SK-N-SH (cell line): ENCODE results near the gene PHPT1. TPM values are rescaled to one million over a fixed set of nuclear protein-coding genes. Genes with fewer than 3 reads are reported as not detected.

Experiments
- CTCF ChIA-PET: fragments of 300-600, 350-600 bp; formaldehyde crosslinking; extraction: SDS; loops from one replicate; lab custom pipeline; 2021; lab: Yijun Ruan, JAX
- POLR2A ChIA-PET: fragments of 350-600 bp; sonication (Branson Sonifier 250); formaldehyde crosslinking; extraction: SDS; loops from one replicate; lab custom pipeline; 2020; ENCODE audit warnings: antibody characterized with exemption, inconsistent platforms; lab: Yijun Ruan, JAX
- DNase-seq: peaks from one replicate; pipeline ENCODE4 v3.0.0; 2012
- H2AFZ ChIP-seq: fragments of 200-600 bp; sonication (generic); 2 replicates; pipeline ENCODE4 v1.8.1; 2016; ENCODE audit warnings: antibody characterized with exemption, mild to moderate bottlenecking, low read depth
- H3F3A ChIP-seq: fragments of 200-600 bp; sonication (generic); replicated peaks from 2 replicates; pipeline ENCODE3; 2016; ENCODE audit warnings: antibody characterized with exemption, mild to moderate bottlenecking; ENCODE audit not compliant: insufficient read depth
- H3K27ac ChIP-seq, 2 experiments: fragments of 200-500 bp in 1 of 2; fragments of 200-600 bp in 1 of 2; sonication (Bioruptor generic) in 1 of 2; sonication (generic), shearing (Covaris generic) in 1 of 2; 2 replicates each; pipeline versions ENCODE4 v1.5.1 to v1.6.1; 2014 to 2016; ENCODE audit warnings: low read depth in 2 of 2, inconsistent platforms in 1 of 2, low read length in 1 of 2, mild to moderate bottlenecking in 1 of 2, mixed read lengths in 1 of 2
- H3K27me3 ChIP-seq: fragments of 200-600 bp; sonication (generic), shearing (Covaris generic); 2 replicates; pipeline ENCODE4 v1.6.1; 2016; ENCODE audit warnings: mixed run types; ENCODE audit not compliant: insufficient read depth
- H3K36me3 ChIP-seq, 2 experiments: fragments of 200-500 bp in 1 of 2; fragments of 200-600 bp in 1 of 2; sonication (Bioruptor generic) in 1 of 2; sonication (generic) in 1 of 2; replicated peaks in 1 of 2; 2 replicates each; pipeline versions ENCODE3 to v1.5.1; 2014 to 2016; ENCODE audit warnings: low read length in 1 of 2, mild to moderate bottlenecking in 1 of 2; ENCODE audit not compliant: insufficient read depth in 2 of 2, control insufficient read depth in 1 of 2
- H3K4me1 ChIP-seq, 2 experiments: fragments of 200-500 bp in 1 of 2; fragments of 200-600 bp in 1 of 2; sonication (Bioruptor generic) in 1 of 2; sonication (generic), shearing (Covaris generic) in 1 of 2; 2 replicates each; pipeline versions ENCODE4 v1.5.1 to v1.6.1; 2014 to 2016; ENCODE audit warnings: low read depth in 1 of 2, low read length in 1 of 2, mixed run types in 1 of 2; ENCODE audit not compliant: insufficient read depth in 2 of 2, control insufficient read depth in 1 of 2
- H3K4me2 ChIP-seq: fragments of 200-600 bp; sonication (generic), shearing (Covaris generic); 2 replicates; pipeline ENCODE4 v1.6.1; 2017; ENCODE audit warnings: mixed run types
- H3K4me3 ChIP-seq, 2 experiments: fragments of 200-500 bp in 1 of 2; fragments of 200-600 bp in 1 of 2; sonication (Bioruptor generic) in 1 of 2; sonication (generic), shearing (Covaris generic) in 1 of 2; 2 replicates each; pipeline versions ENCODE4 v1.5.1 to v1.8.1; 2014 to 2016; ENCODE audit warnings: low read depth in 2 of 2, inconsistent platforms in 1 of 2, low read length in 1 of 2, mild to moderate bottlenecking in 1 of 2, mixed read lengths in 1 of 2, moderate library complexity in 1 of 2
- H3K79me2 ChIP-seq: fragments of 200-600 bp; sonication (generic); 2 replicates; pipeline ENCODE4 v1.8.1; 2017; ENCODE audit warnings: mild to moderate bottlenecking; ENCODE audit not compliant: insufficient read depth
- H3K9ac ChIP-seq: fragments of 200-600 bp; sonication (generic); 2 replicates; pipeline ENCODE4 v1.6.1; 2017; ENCODE audit warnings: mixed run types
- H3K9me2 ChIP-seq: fragments of 200-600 bp; sonication (generic); 2 replicates; pipeline ENCODE4 v1.6.1; 2017; ENCODE audit warnings: mixed run types
- H3K9me3 ChIP-seq: fragments of 200-600 bp; sonication (generic); 2 replicates; pipeline ENCODE4 v1.6.1; 2017; ENCODE audit warnings: mixed run types, mild to moderate bottlenecking, moderate library complexity
- H4K20me1 ChIP-seq: fragments of 200-600 bp; sonication (generic); 2 replicates; pipeline ENCODE4 v1.6.1; 2017; ENCODE audit warnings: mild to moderate bottlenecking, mixed run types; ENCODE audit not compliant: insufficient read depth
- CHD2 ChIP-seq: fragments of 150-350 bp; IDR thresholded peaks from 2 replicates; pipeline ENCODE4 v1.6.1; 2018; ENCODE audit warnings: low read length; ENCODE audit not compliant: partially characterized antibody
- EZH2phosphoT487 ChIP-seq: fragments of 200-600 bp; sonication (generic); IDR thresholded peaks from 2 replicates; pipeline ENCODE4 v1.6.1; 2017; ENCODE audit warnings: low read depth, mixed run types, mild to moderate bottlenecking, antibody characterized with exemption, moderate library complexity, borderline replicate concordance
- FOXJ3 ChIP-seq: sonication (generic); formaldehyde crosslinking; IDR thresholded peaks from 2 replicates; pipeline ENCODE4 v1.5.1; 2020; ENCODE audit warnings: mild to moderate bottlenecking, missing genetic modification reagents
- FOXM1 ChIP-seq: IDR thresholded peaks from 2 replicates; pipeline ENCODE4 v1.4.0; 2012; ENCODE audit warnings: low read depth, mild to moderate bottlenecking
- GABPA ChIP-seq: IDR thresholded peaks from 2 replicates; pipeline ENCODE4 v1.4.0; 2012; ENCODE audit warnings: low read depth, mild to moderate bottlenecking
- GATA2 ChIP-seq: sonication (generic); formaldehyde crosslinking; IDR thresholded peaks from 2 replicates; pipeline ENCODE4 v1.5.0; 2020; ENCODE audit warnings: mild to moderate bottlenecking, missing genetic modification reagents
- MAX ChIP-seq: IDR thresholded peaks from 2 replicates; pipeline ENCODE4 v1.4.0; 2012; ENCODE audit warnings: low read depth
- MXI1 ChIP-seq: IDR thresholded peaks from 2 replicates; pipeline ENCODE4 v1.6.1; 2012; ENCODE audit warnings: mild to moderate bottlenecking, low read depth, low read length, improper control_type of control experiment
- NFIC ChIP-seq: IDR thresholded peaks from 2 replicates; pipeline ENCODE4 v1.4.0; 2012; ENCODE audit warnings: borderline replicate concordance
- NRF1 ChIP-seq: IDR thresholded peaks from 2 replicates; pipeline ENCODE4 v1.6.1; 2012; ENCODE audit warnings: low read depth, mild to moderate bottlenecking, low read length
- RAD21 ChIP-seq: IDR thresholded peaks from 2 replicates; pipeline ENCODE4 v1.6.1; 2012; ENCODE audit warnings: mild to moderate bottlenecking, low read length
- RCOR1 ChIP-seq: fragments of 150-350 bp; IDR thresholded peaks from 2 replicates; pipeline ENCODE4 v1.6.1; 2017; ENCODE audit warnings: antibody characterized with exemption, low read length
- SMC3 ChIP-seq: IDR thresholded peaks from 2 replicates; pipeline ENCODE4 v1.6.1; 2012; ENCODE audit warnings: low read depth, low read length, improper control_type of control experiment
- TAF1 ChIP-seq: IDR thresholded peaks from 2 replicates; pipeline ENCODE4 v1.6.1; 2012; ENCODE audit warnings: low read depth, mild to moderate bottlenecking, low read length, moderate library complexity, borderline replicate concordance
- TCF12 ChIP-seq: IDR thresholded peaks from 2 replicates; pipeline ENCODE4 v1.4.0; 2012
- USF1 ChIP-seq: IDR thresholded peaks from 2 replicates; pipeline ENCODE4 v1.4.0; 2012; ENCODE audit warnings: low read depth, borderline replicate concordance
- YY1 ChIP-seq: IDR thresholded peaks from 2 replicates; pipeline ENCODE4 v1.4.0; 2012; ENCODE audit warnings: low read depth, mild to moderate bottlenecking
- WGBS: methylation state at CpG from one replicate; pipeline ENCODE4 v1.1.6; 2017; ENCODE audit warnings: low lambda C conversion rate; 5-methylcytosine and 5-hydroxymethylcytosine counted together
- polyA plus RNA-seq, 3 experiments: library from polyadenylated mRNA; depleted of rRNA; stranded (reverse); fragments of >200 nt; gene quantifications; 2 replicates each; pipeline ENCODE4 v1.2.3, GENCODE V29; 2012
- TF ChIP-seq, protein P1 (sequence below): fragments of 200-600 bp; sonication (generic); IDR thresholded peaks from 2 replicates; pipeline ENCODE4 v1.6.1; 2017; ENCODE audit warnings: antibody characterized with exemption, mild to moderate bottlenecking, moderate library complexity
- TF ChIP-seq, protein P2 (sequence below): fragments of 150-350 bp; IDR thresholded peaks from 2 replicates; pipeline ENCODE4 v1.6.1; 2017; ENCODE audit warnings: antibody characterized with exemption, low read length, low read depth, borderline replicate concordance
- TF ChIP-seq, protein P3 (sequence below): fragments of 150-350 bp; IDR thresholded peaks from 2 replicates; pipeline ENCODE4 v1.6.1; 2016; ENCODE audit warnings: mild to moderate bottlenecking, low read depth, low read length
- TF ChIP-seq, protein P4 (sequence below): IDR thresholded peaks from 2 replicates; pipeline ENCODE4 v1.4.0; 2012; ENCODE audit warnings: low read depth, borderline replicate concordance

PHPT1 gene
- polyA plus RNA-seq, 1 of the 3 experiments (the other 2 are of a cell fraction) = 517 TPM

DNA sequence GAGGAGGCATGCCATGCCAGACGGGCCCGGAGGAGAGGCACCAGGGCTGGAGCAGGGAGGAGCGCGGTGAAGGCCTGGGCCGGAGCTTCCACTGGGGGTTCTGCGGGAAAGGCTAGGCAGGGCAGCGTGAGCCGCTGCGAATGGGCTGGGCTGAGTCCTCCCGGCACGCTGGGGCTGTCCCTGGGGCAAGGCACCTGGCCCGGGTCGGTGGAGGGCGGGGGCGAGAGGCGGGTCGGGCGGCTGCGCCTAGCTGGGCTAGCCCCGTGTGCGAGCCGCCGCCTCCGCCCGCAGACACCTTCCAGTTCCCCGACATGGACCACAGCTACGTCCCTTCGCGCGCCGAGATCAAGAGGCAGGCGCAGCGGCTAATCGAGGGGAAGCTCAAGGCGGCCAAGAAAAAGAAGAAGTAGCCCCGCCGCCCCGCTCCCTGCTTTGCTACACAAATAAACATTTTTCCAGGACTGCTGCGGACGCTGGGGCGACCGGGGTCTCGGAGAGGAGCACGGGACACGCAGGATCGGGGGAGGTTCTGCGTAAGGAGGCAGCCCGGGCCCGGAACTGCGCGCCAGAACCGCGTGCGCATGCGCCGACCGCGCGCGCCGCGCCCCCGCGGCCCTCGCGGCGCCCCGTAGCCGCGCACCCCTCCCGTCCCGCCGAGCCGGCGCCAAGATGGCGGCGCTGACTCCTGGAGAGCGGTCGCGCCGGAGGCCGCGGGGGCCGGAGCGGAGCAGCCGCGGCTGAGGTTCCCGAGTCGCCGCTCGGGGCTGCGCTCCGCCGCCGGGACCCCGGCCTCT is 41.7 kb upstream of the PHPT1 start, which contains the start of gene RABL6:
TSS of gene RABL6 (plus strand) at position 668 of the 794 bp plus-strand sequence. CDS start 249 bp downstream, outside the sequence.
- H3K4me1 ChIP-seq = peaks cover 20 to 22% of the 10 kb centered on the region in 2 experiments; a peak in 3 of 4 replicates
- H3K36me3 ChIP-seq = peaks cover 9 to 20% of the 10 kb centered on the region in 2 experiments
- DNase-seq = peak; percentile 99
- no peaks in the 10 kb centered on the region for H3F3A ChIP-seq
- POLR2A ChIA-PET = interaction anchor here (0.7 to 3.2 kb wide), 4 partner anchors 9 to 41 kb away, joined by 3 to 10 read pairs (median 4); partner anchors contain the start of gene AJM1
- H3K9me3 ChIP-seq = no peaks in the 10 kb centered on the region
- peak within 1 kb of the TSS; percentile 79; the same call in 1 of the 2 replicates for H2AFZ ChIP-seq
- CTCF ChIA-PET = interaction anchor here (0.9 to 6.5 kb wide), 8 partner anchors 9 to 222 kb away, joined by 3 to 30 read pairs (median 5); partner anchors contain the start of gene AJM1
- H3K79me2 ChIP-seq = peaks cover 46% of the 10 kb centered on the region
- H3K4me3 ChIP-seq = peak within 1 kb of the TSS; percentile 79 to 96
- 5% methylated on average over 23 of the region's 96 CpGs for WGBS
- peaks cover 24% of the 10 kb centered on the region for H4K20me1 ChIP-seq
- peak within 1 kb of the TSS; percentile 96 for H3K4me2 ChIP-seq
- no peaks in the 10 kb centered on the region for H3K27me3 ChIP-seq
- H3K9me2 ChIP-seq = no peaks in the 10 kb centered on the region
- peak within 1 kb of the TSS; percentile 55 to 86; a peak in 3 of 4 replicates for H3K27ac ChIP-seq
- H3K9ac ChIP-seq = peak within 1 kb of the TSS; percentile 89
- TF ChIP-seq, protein P1, sequence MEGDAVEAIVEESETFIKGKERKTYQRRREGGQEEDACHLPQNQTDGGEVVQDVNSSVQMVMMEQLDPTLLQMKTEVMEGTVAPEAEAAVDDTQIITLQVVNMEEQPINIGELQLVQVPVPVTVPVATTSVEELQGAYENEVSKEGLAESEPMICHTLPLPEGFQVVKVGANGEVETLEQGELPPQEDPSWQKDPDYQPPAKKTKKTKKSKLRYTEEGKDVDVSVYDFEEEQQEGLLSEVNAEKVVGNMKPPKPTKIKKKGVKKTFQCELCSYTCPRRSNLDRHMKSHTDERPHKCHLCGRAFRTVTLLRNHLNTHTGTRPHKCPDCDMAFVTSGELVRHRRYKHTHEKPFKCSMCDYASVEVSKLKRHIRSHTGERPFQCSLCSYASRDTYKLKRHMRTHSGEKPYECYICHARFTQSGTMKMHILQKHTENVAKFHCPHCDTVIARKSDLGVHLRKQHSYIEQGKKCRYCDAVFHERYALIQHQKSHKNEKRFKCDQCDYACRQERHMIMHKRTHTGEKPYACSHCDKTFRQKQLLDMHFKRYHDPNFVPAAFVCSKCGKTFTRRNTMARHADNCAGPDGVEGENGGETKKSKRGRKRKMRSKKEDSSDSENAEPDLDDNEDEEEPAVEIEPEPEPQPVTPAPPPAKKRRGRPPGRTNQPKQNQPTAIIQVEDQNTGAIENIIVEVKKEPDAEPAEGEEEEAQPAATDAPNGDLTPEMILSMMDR = no peak
- TF ChIP-seq CHD2 (no peak), EZH2phosphoT487 (no peak), SMC3 (no peak), RCOR1 (no peak), MXI1 (no peak), TAF1 (peak; percentile 91), TCF12 (no peak), RAD21 (no peak), MAX (peak; percentile 65; the same call in 1 of the 2 replicates), GABPA (no peak), USF1 (no peak), FOXM1 (no peak), NRF1 (peak; percentile 82), FOXJ3 (CRISPR knock-in tag) (no peak), GATA2 (CRISPR knock-in tag) (no peak), YY1 (peak; percentile 87), NFIC (no peak)
- TF ChIP-seq, protein P2, sequence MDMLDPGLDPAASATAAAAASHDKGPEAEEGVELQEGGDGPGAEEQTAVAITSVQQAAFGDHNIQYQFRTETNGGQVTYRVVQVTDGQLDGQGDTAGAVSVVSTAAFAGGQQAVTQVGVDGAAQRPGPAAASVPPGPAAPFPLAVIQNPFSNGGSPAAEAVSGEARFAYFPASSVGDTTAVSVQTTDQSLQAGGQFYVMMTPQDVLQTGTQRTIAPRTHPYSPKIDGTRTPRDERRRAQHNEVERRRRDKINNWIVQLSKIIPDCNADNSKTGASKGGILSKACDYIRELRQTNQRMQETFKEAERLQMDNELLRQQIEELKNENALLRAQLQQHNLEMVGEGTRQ = no peak
- TF ChIP-seq, protein P3, sequence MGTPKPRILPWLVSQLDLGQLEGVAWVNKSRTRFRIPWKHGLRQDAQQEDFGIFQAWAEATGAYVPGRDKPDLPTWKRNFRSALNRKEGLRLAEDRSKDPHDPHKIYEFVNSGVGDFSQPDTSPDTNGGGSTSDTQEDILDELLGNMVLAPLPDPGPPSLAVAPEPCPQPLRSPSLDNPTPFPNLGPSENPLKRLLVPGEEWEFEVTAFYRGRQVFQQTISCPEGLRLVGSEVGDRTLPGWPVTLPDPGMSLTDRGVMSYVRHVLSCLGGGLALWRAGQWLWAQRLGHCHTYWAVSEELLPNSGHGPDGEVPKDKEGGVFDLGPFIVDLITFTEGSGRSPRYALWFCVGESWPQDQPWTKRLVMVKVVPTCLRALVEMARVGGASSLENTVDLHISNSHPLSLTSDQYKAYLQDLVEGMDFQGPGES = no peak
- TF ChIP-seq, protein P4, sequence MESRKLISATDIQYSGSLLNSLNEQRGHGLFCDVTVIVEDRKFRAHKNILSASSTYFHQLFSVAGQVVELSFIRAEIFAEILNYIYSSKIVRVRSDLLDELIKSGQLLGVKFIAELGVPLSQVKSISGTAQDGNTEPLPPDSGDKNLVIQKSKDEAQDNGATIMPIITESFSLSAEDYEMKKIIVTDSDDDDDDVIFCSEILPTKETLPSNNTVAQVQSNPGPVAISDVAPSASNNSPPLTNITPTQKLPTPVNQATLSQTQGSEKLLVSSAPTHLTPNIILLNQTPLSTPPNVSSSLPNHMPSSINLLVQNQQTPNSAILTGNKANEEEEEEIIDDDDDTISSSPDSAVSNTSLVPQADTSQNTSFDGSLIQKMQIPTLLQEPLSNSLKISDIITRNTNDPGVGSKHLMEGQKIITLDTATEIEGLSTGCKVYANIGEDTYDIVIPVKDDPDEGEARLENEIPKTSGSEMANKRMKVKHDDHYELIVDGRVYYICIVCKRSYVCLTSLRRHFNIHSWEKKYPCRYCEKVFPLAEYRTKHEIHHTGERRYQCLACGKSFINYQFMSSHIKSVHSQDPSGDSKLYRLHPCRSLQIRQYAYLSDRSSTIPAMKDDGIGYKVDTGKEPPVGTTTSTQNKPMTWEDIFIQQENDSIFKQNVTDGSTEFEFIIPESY = no peak
